Muscle layer of colon (tissue), 2 donors: ENCODE data around the gene FTCD.

Experiments used
- H3K27ac ChIP-seq: one replicate; pipeline ENCODE4 v1.7.0; 2013; ENCODE audit warnings: low read depth, mild to moderate bottlenecking, low read length, moderate library complexity
- H3K27me3 ChIP-seq, 2 donors: one replicate each; pipeline ENCODE4 v1.7.0; 2013; ENCODE audit warnings: low read length in 2 of 2, mild to moderate bottlenecking in 2 of 2; ENCODE audit not compliant: insufficient read depth in 2 of 2, control insufficient read depth in 1 of 2
- H3K36me3 ChIP-seq: one replicate; pipeline ENCODE4 v1.7.0; 2013; ENCODE audit warnings: mild to moderate bottlenecking, low read length; ENCODE audit not compliant: insufficient read depth
- H3K4me1 ChIP-seq: one replicate; pipeline ENCODE4 v1.7.0; 2013; ENCODE audit warnings: mild to moderate bottlenecking, low read length; ENCODE audit not compliant: insufficient read depth
- H3K4me3 ChIP-seq, 2 donors: one replicate each; pipeline ENCODE4 v1.7.0; 2013; ENCODE audit warnings: low read length in 2 of 2, low read depth in 1 of 2, mild to moderate bottlenecking in 1 of 2, moderate library complexity in 1 of 2
- H3K9ac ChIP-seq: one replicate; pipeline ENCODE4 v1.7.0; 2013; ENCODE audit warnings: low read length
- H3K9me3 ChIP-seq: one replicate; pipeline ENCODE4 v1.7.0; 2013; ENCODE audit warnings: mild to moderate bottlenecking, low read length
- donor health status: abdominal sarcoma.
- donor health status: Adenocarcinoma of cecum.

FTCD gene

GRCh38 chr21:46193829-46194373 is 38.5 kb upstream of the FTCD start:
- peaks cover 56% of the 10 kb centered on the region for H3K36me3 ChIP-seq
- H3K9me3 ChIP-seq = no peaks in the 10 kb centered on the region
- H3K9ac ChIP-seq = no peak overlapping the region

GRCh38 chr21:46191686-46192575 is 36.6 kb upstream of the FTCD start:
- H3K4me3 ChIP-seq = no peak overlapping the region
- H3K27me3 ChIP-seq = no peaks in the 10 kb centered on the region
- no peak overlapping the region for H3K9ac ChIP-seq
- H3K9me3 ChIP-seq = no peaks in the 10 kb centered on the region
- H3K4me1 ChIP-seq = no peaks in the 10 kb centered on the region
- peaks cover 50% of the 10 kb centered on the region for H3K36me3 ChIP-seq
- H3K27ac ChIP-seq = no peak overlapping the region

More at GRCh38 chr21:46193829-46194373, 38.5 kb upstream of the FTCD start:
- Histone ChIP-seq H3K27me3 (no peaks in the 10 kb centered on the region), H3K4me3 (no peak overlapping the region), H3K4me1 (no peaks in the 10 kb centered on the region), H3K27ac (no peak overlapping the region)

GRCh38 chr21:46191257-46191685 is 35.9 kb upstream of the FTCD start:
- Histone ChIP-seq H3K27ac (no peak overlapping the region), H3K9me3 (no peaks in the 10 kb centered on the region), H3K27me3 (no peaks in the 10 kb centered on the region), H3K36me3 (peaks cover 45% of the 10 kb centered on the region), H3K4me1 (no peaks in the 10 kb centered on the region), H3K4me3 (no peak overlapping the region), H3K9ac (no peak overlapping the region)

- no peaks in the 10 kb centered on the region for H3K27me3 ChIP-seq
- H3K9ac ChIP-seq = no peak overlapping the region
- H3K27ac ChIP-seq = no peak overlapping the region
- H3K9me3 ChIP-seq = no peaks in the 10 kb centered on the region
- no peaks in the 10 kb centered on the region for H3K4me1 ChIP-seq
- peaks cover 38% of the 10 kb centered on the region for H3K36me3 ChIP-seq
- no peak overlapping the region for H3K4me3 ChIP-seq
Observed at GRCh38 chr21:46190491-46191131, 35.2 kb upstream of the FTCD start.

GRCh38 chr21:46189959-46190490 is 34.6 kb upstream of the FTCD start:
- H3K4me1 ChIP-seq = no peaks in the 10 kb centered on the region
- no peak overlapping the region for H3K4me3 ChIP-seq
- H3K36me3 ChIP-seq = peaks cover 32% of the 10 kb centered on the region
- H3K27ac ChIP-seq = no peak overlapping the region
- H3K9me3 ChIP-seq = no peaks in the 10 kb centered on the region
- no peaks in the 10 kb centered on the region for H3K27me3 ChIP-seq
- no peak overlapping the region for H3K9ac ChIP-seq

- no peaks in the 10 kb centered on the region for H3K9me3 ChIP-seq
- H3K4me3 ChIP-seq = no peak overlapping the region
- no peak overlapping the region for H3K9ac ChIP-seq
- H3K4me1 ChIP-seq = no peaks in the 10 kb centered on the region
- H3K27ac ChIP-seq = no peak overlapping the region
- peaks cover 26% of the 10 kb centered on the region for H3K36me3 ChIP-seq
- no peaks in the 10 kb centered on the region for H3K27me3 ChIP-seq
Observed at GRCh38 chr21:46189213-46189958, 34.0 kb upstream of the FTCD start.

GRCh38 chr21:46188226-46189212 is 33.1 kb upstream of the FTCD start:
- Histone ChIP-seq H3K4me3 (no peak overlapping the region), H3K4me1 (no peaks in the 10 kb centered on the region), H3K27ac (no peak overlapping the region), H3K36me3 (peaks cover 17% of the 10 kb centered on the region), H3K27me3 (no peaks in the 10 kb centered on the region), H3K9ac (no peak overlapping the region), H3K9me3 (no peaks in the 10 kb centered on the region)

- no peak overlapping the region for H3K27ac ChIP-seq
- H3K36me3 ChIP-seq = peaks cover 10% of the 10 kb centered on the region
- H3K9me3 ChIP-seq = no peaks in the 10 kb centered on the region
- H3K4me3 ChIP-seq = no peak overlapping the region
- no peaks in the 10 kb centered on the region for H3K4me1 ChIP-seq
- no peaks in the 10 kb centered on the region for H3K27me3 ChIP-seq
- no peak overlapping the region for H3K9ac ChIP-seq
Observed at GRCh38 chr21:46187814-46188213, 32.4 kb upstream of the FTCD start.

GRCh38 chr21:46187261-46187660 is 31.9 kb upstream of the FTCD start:
- no peaks in the 10 kb centered on the region for H3K9me3 ChIP-seq
- H3K4me3 ChIP-seq = no peak overlapping the region
- no peaks in the 10 kb centered on the region for H3K27me3 ChIP-seq
- H3K9ac ChIP-seq = no peak overlapping the region
- peaks cover 6% of the 10 kb centered on the region for H3K36me3 ChIP-seq
- H3K27ac ChIP-seq = no peak overlapping the region
- no peaks in the 10 kb centered on the region for H3K4me1 ChIP-seq

- Histone ChIP-seq H3K4me1 (no peaks in the 10 kb centered on the region), H3K27me3 (no peaks in the 10 kb centered on the region), H3K9me3 (no peaks in the 10 kb centered on the region), H3K36me3 (no peaks in the 10 kb centered on the region), H3K9ac (no peak overlapping the region), H3K4me3 (peak overlapping the region in 1 of 2 donors; percentile 57), H3K27ac (no peak overlapping the region)
Observed at GRCh38 chr21:46185716-46186115, 30.3 kb upstream of the FTCD start.
